Epithelial cell of proximal tubule (primary cell): Measurements from ENCODE around the gene IPCEF1. TPM values are rescaled to one million over a fixed set of nuclear protein-coding genes. Genes with fewer than 3 reads are reported as not detected.

ENCODE experiments used
- DNase-seq: peaks from one replicate; pipeline ENCODE4 v3.0.0-alpha.2; 2011; ENCODE audit warnings: low read depth
- H3K4me3 ChIP-seq: 2 replicates; pipeline ENCODE4 v1.5.1; 2011; ENCODE audit warnings: low read depth, mild to moderate bottlenecking, low read length
- CTCF ChIP-seq: conservative IDR thresholded peaks from 2 replicates; pipeline ENCODE4 v1.5.1; 2012; ENCODE audit warnings: low read depth, mild to moderate bottlenecking, low read length
- total RNA-seq: library from RNA; depleted of rRNA; stranded (reverse); fragments of >200 nt; gene quantifications from 2 replicates; pipeline ENCODE4 v1.2.3, GENCODE V29; 2015

The IPCEF1 gene
- total RNA-seq, 1 donor from 2014 or later: 0.63 TPM

- no peak for DNase-seq
- no peak overlapping the region for H3K4me3 ChIP-seq
- TF ChIP-seq CTCF: no peak
Measured at GRCh38 chr6:154363821-154364220, 7.2 kb upstream of the IPCEF1 start.

GRCh38 chr6:154361476-154361875 lies 4.9 kb upstream of the IPCEF1 start:
- DNase-seq: no peak
- no peak overlapping the region for H3K4me3 ChIP-seq
- no peak for TF ChIP-seq CTCF

GRCh38 chr6:154360476-154360875 lies 3.9 kb upstream of the IPCEF1 start:
- DNase-seq: no peak
- TF ChIP-seq CTCF: no peak
- no peak overlapping the region for H3K4me3 ChIP-seq

- no peak overlapping the region for H3K4me3 ChIP-seq
- no peak for TF ChIP-seq CTCF
- no peak for DNase-seq
Measured at GRCh38 chr6:154359679-154360078, 3.1 kb upstream of the IPCEF1 start.

- no peak overlapping the region for H3K4me3 ChIP-seq
- no peak for TF ChIP-seq CTCF
- DNase-seq: no peak
Measured at GRCh38 chr6:154359161-154359574, 2.6 kb upstream of the IPCEF1 start.

GRCh38 chr6:154358019-154358545 lies 1.5 kb upstream of the IPCEF1 start:
- H3K4me3 ChIP-seq: no peak overlapping the region
- no peak for DNase-seq
- TF ChIP-seq CTCF: no peak

- no peak overlapping the region for H3K4me3 ChIP-seq
- DNase-seq: no peak
- no peak for TF ChIP-seq CTCF
Measured at GRCh38 chr6:154356113-154356512, 490 bp downstream of the IPCEF1 start.
